A673 (cell line): ENCODE data around the gene CDC25C. TPM values are rescaled to one million over a fixed set of nuclear protein-coding genes. Genes with fewer than 3 reads are reported as not detected.

Source experiments
- BruUV-seq: library from RNA; stranded (reverse); fragments of 400-500 nt; replicated peaks from 2 replicates; lab custom pipeline; 2021; lab: Mats Ljungman, UMichigan
- CTCF ChIA-PET: fragments of 300-600 bp; sonication (Branson Sonifier 250); formaldehyde crosslinking; loops from one replicate; lab custom pipeline; 2022; ENCODE audit warnings: antibody characterized with exemption; lab: Charles Lee
- POLR2A ChIA-PET: fragments of 300-600 bp; sonication (Branson Sonifier 250); formaldehyde crosslinking; loops from one replicate; lab custom pipeline; 2022; ENCODE audit warnings: antibody characterized with exemption; ENCODE audit not compliant: low non-redundant PET; lab: Charles Lee
- DNase-seq: peaks from one replicate; pipeline ENCODE4 v3.0.0-alpha.2; 2015; ENCODE audit warnings: low spot score
- H3K27ac ChIP-seq: fragments of 200-600 bp; sonication (generic); 2 replicates; pipeline ENCODE4 v1.5.1; 2016; ENCODE audit warnings: mixed run types, low read depth, mild to moderate bottlenecking, mixed read lengths, antibody characterized with exemption, low read length; ENCODE audit not compliant: poor library complexity, severe bottlenecking
- H3K27me3 ChIP-seq: fragments of 200-600 bp; sonication (generic); replicated peaks from 2 replicates; pipeline ENCODE4 v1.6.1; 2017; ENCODE audit warnings: mixed run types, low read depth, mild to moderate bottlenecking, mixed read lengths, antibody characterized with exemption, low read length; ENCODE audit not compliant: insufficient read depth, poor library complexity
- H3K36me3 ChIP-seq: fragments of 200-600 bp; sonication (generic); 2 replicates; pipeline ENCODE4 v1.6.1; 2016; ENCODE audit warnings: mixed run types, mild to moderate bottlenecking, mixed read lengths, antibody characterized with exemption, low read length; ENCODE audit not compliant: insufficient read depth, poor library complexity, severe bottlenecking
- H3K4me1 ChIP-seq: fragments of 200-600 bp; sonication (generic); 2 replicates; pipeline ENCODE4 v1.6.1; 2017; ENCODE audit warnings: mixed run types, mild to moderate bottlenecking, mixed read lengths, antibody characterized with exemption, low read length; ENCODE audit not compliant: insufficient read depth, poor library complexity, severe bottlenecking
- H3K4me3 ChIP-seq: fragments of 200-600 bp; sonication (generic); 2 replicates; pipeline ENCODE4 v1.5.1; 2016; ENCODE audit warnings: low read depth, mixed run types, mild to moderate bottlenecking, mixed read lengths, low read length; ENCODE audit not compliant: poor library complexity, severe bottlenecking
- H3K9me3 ChIP-seq: fragments of 200-600 bp; sonication (generic); 2 replicates; pipeline ENCODE4 v1.6.1; 2016; ENCODE audit warnings: mixed run types, low read depth, mild to moderate bottlenecking, mixed read lengths, antibody characterized with exemption, low read length; ENCODE audit not compliant: poor library complexity, severe bottlenecking
- EZH2 ChIP-seq: fragments of 200-600 bp; sonication (generic); IDR thresholded peaks from 2 replicates; pipeline ENCODE4 v1.6.1; 2017; ENCODE audit warnings: borderline replicate concordance, low read depth, mild to moderate bottlenecking, mixed read lengths, antibody characterized with exemption, low read length; ENCODE audit not compliant: poor library complexity, severe bottlenecking
- intact Hi-C: fragments of 100-400 bp; cut with micrococcal nuclease; formaldehyde crosslinking; loops from one replicate; pipeline ENCODE4 v1.10.0; 2022; ENCODE audit not compliant: unreplicated experiment
- total RNA-seq: library from RNA; stranded (reverse); gene quantifications from 2 replicates; pipeline ENCODE4 v1.2.3, GENCODE V29; 2021
- TF ChIP-seq, protein P1 (sequence below): fragments of 300-800, 200-600 bp; sonication (generic); conservative IDR thresholded peaks from 2 replicates; pipeline ENCODE4 v1.5.1; 2017; ENCODE audit warnings: low read depth, mild to moderate bottlenecking, antibody characterized with exemption, low read length, moderate library complexity, mixed read lengths

Gene CDC25C
- total RNA-seq, 1 experiment from 2014 or later: 22.3 TPM

DNA sequence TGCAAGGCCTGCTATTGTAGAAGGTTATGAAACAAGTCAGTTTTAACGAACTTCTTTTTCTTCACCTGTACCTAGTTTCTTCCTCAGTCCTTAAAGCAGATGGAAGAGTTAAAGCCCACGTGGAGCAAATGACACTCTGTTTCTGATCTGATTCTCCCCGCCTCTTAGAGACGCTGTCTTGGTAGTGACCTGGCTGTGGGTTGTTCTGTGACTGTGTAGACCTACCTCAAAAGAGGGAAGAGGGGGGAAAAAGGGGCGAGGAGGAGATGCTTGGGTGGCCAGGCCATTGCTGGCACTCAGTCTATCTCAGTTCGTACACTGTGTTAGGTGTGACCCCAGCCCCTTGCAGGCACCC is 57.8 kb downstream of the CDC25C start:
- TF ChIP-seq, protein P1, sequence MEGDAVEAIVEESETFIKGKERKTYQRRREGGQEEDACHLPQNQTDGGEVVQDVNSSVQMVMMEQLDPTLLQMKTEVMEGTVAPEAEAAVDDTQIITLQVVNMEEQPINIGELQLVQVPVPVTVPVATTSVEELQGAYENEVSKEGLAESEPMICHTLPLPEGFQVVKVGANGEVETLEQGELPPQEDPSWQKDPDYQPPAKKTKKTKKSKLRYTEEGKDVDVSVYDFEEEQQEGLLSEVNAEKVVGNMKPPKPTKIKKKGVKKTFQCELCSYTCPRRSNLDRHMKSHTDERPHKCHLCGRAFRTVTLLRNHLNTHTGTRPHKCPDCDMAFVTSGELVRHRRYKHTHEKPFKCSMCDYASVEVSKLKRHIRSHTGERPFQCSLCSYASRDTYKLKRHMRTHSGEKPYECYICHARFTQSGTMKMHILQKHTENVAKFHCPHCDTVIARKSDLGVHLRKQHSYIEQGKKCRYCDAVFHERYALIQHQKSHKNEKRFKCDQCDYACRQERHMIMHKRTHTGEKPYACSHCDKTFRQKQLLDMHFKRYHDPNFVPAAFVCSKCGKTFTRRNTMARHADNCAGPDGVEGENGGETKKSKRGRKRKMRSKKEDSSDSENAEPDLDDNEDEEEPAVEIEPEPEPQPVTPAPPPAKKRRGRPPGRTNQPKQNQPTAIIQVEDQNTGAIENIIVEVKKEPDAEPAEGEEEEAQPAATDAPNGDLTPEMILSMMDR: no peak
- no peak for TF ChIP-seq EZH2
- Histone ChIP-seq H3K27ac (no peak overlapping the region), H3K4me3 (peak overlapping the region; percentile 39), H3K27me3 (no peaks in the 10 kb centered on the region), H3K9me3 (no peaks in the 10 kb centered on the region), H3K36me3 (no peaks in the 10 kb centered on the region), H3K4me1 (peaks cover 16% of the 10 kb centered on the region)
- BruUV-seq: no TSS peak
- DNase-seq: no peak
- intact Hi-C loops: no loop called here
- CTCF ChIA-PET: no interaction called here
- POLR2A ChIA-PET: no interaction called here

DNA sequence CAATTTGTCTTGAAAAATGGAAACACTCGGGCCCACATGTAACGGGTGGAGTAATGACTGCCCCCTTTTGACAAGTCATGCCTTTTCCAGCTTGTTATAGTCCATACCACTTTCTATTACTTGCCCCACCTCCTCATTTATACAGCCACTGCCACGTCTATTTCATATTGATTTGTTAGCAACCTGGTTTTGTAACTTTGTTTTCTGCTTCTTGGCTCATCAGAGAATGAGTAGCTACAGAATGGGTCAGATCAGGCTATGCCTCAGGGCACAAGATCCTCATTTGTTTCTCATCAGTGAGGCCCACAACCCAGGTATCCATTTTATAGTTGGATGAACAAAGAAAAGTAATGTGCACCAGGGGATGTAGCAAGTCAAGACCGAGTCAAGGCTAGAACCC is 58.9 kb downstream of the CDC25C start:
- TF ChIP-seq EZH2: no peak
- TF ChIP-seq, protein P1: no peak
- Histone ChIP-seq H3K4me3 (no peak overlapping the region), H3K27me3 (no peaks in the 10 kb centered on the region), H3K36me3 (no peaks in the 10 kb centered on the region), H3K9me3 (no peaks in the 10 kb centered on the region), H3K27ac (no peak overlapping the region), H3K4me1 (peaks cover 16% of the 10 kb centered on the region)
- DNase-seq: no peak
- intact Hi-C loops: no loop called here
- CTCF ChIA-PET: no interaction called here
- no TSS peak for BruUV-seq
- POLR2A ChIA-PET: no interaction called here

DNA sequence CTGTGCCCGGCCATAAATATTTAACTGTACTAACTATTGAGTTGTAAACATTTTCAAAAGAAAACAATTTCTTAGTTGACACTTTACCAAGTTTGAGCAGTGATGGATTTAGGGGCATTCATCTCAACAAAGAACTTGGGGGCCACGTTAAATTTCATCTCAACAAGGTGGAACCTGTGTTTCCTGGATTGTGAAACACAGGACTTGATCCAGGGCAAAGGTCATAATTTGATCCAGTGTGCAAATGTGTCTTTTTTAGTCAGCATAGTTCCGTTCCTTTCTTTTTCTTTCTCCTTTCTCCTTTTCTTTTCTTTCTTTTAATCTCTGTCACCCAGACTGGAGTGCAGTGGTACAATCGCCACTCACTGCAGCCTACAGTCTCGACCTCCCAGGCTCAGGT is 60.3 kb downstream of the CDC25C start:
- H3K9me3 ChIP-seq: no peaks in the 10 kb centered on the region
- H3K27me3 ChIP-seq: no peaks in the 10 kb centered on the region
- POLR2A ChIA-PET: no interaction called here
- no TSS peak for BruUV-seq
- CTCF ChIA-PET: interaction anchor here (0.6 kb wide), 1 partner anchor 16 kb away, joined by 3 read pairs; no protein-coding TSS in a partner anchor
- intact Hi-C loops: no loop called here
- peaks cover 16% of the 10 kb centered on the region for H3K4me1 ChIP-seq
- H3K4me3 ChIP-seq: no peak overlapping the region
- TF ChIP-seq EZH2: no peak
- TF ChIP-seq, protein P1: no peak
- H3K36me3 ChIP-seq: no peaks in the 10 kb centered on the region
- DNase-seq: no peak
- no peak overlapping the region for H3K27ac ChIP-seq
